A549 (cell line): ENCODE data around the gene CSMD2.

ENCODE experiments used
- ELK1 ChIP-seq: fragments of 150-350 bp; IDR thresholded peaks from 2 replicates; pipeline ENCODE4 v1.6.1; 2014; ENCODE audit warnings: low read depth, mild to moderate bottlenecking, low read length
- EP300 ChIP-seq, 2 experiments: fragments of >200 bp; sonication (Bioruptor Twin); formaldehyde crosslinking; IDR thresholded peaks; 2 replicates in 1 of 2; 3 replicates in 1 of 2; pipeline ENCODE4 v1.6.1; 2016 to 2017
- POLR2A ChIP-seq: IDR thresholded peaks from 2 replicates; pipeline ENCODE4 v1.6.1; 2012; ENCODE audit warnings: mild to moderate bottlenecking, low read length
- ZFP36 ChIP-seq: fragments of 450-650 bp; IDR thresholded peaks from 2 replicates; pipeline ENCODE4 v1.6.1; 2014; ENCODE audit warnings: borderline replicate concordance; ENCODE audit not compliant: partially characterized antibody
- TF ChIP-seq, protein P1 (sequence below): fragments of >200 bp; sonication (Bioruptor Twin); formaldehyde crosslinking; IDR thresholded peaks from 3 replicates; pipeline ENCODE4 v1.5.1; 2016

- TF ChIP-seq, protein P1, sequence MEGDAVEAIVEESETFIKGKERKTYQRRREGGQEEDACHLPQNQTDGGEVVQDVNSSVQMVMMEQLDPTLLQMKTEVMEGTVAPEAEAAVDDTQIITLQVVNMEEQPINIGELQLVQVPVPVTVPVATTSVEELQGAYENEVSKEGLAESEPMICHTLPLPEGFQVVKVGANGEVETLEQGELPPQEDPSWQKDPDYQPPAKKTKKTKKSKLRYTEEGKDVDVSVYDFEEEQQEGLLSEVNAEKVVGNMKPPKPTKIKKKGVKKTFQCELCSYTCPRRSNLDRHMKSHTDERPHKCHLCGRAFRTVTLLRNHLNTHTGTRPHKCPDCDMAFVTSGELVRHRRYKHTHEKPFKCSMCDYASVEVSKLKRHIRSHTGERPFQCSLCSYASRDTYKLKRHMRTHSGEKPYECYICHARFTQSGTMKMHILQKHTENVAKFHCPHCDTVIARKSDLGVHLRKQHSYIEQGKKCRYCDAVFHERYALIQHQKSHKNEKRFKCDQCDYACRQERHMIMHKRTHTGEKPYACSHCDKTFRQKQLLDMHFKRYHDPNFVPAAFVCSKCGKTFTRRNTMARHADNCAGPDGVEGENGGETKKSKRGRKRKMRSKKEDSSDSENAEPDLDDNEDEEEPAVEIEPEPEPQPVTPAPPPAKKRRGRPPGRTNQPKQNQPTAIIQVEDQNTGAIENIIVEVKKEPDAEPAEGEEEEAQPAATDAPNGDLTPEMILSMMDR, result no peak
- TF ChIP-seq POLR2A (no peak), ZFP36 (no peak), EP300 (IDR thresholded peaks at IDR 0.05) (no peak), ELK1 (no peak)
Measured at GRCh38 chr1:33618636-33619035, 546.4 kb downstream of the CSMD2 start.
